HG03558 (cell line): ENCODE measurements around the gene MRPL37.

Source experiments
- ATAC-seq: cut with Tn5 transposase; IDR thresholded peaks from one replicate; pipeline ENCODE4 v1.9.1; 2021; ENCODE audit warnings: moderate number of reproducible peaks; ENCODE audit not compliant: unreplicated experiment; ENCODE audit errors: extremely low read depth

MRPL37 gene

DNA sequence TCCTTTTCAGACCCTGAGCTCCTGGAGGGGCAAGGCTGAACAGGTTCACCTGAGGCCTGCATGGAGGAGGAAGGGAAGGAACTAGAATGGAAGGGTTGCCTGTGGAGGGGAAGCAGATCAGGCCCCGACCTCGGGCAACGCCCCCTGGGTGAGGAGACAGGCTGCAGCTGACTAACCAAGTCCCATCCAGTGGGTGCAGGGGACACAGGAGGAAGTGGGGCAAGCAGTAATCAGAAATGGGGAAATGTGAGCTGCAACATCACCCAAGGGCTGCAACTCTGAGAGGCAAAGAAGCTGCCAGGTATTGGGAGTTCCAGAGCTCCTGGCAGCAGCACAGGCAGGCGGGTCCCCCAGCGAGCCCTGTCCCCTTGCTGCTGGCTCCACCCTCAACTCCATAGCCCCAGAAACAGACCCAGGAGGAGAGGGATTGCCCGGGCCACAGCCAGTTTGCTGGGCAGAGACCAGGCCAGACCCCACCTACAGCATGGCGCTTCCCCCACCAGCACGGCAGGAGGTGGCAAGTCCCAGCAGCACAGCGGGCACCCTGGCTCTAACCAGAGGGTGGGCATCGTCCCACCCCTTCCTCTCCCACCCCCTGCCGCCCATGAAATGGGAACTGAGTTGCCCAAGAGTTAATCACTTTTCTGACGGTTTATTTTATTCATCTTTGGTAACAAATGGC lies 38.5 kb downstream of the MRPL37 start:
- no peak for ATAC-seq

DNA sequence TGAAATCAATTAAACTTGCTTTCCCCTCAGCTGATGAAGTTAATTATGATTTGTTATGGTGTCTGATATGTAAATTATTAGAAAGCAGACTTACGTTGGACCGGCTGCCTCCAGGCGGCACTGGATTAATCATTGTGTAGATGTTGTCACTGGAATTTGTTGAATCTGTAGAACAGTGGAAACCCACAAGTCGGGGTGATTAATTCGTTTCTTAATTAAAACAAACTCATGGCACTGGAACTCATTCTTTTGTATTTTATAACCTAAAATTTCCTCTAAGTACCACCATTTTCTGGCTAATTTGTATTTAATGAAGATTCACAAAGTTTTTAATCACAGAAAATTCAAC lies 39.0 kb downstream of the MRPL37 start:
- ATAC-seq = no peak

DNA sequence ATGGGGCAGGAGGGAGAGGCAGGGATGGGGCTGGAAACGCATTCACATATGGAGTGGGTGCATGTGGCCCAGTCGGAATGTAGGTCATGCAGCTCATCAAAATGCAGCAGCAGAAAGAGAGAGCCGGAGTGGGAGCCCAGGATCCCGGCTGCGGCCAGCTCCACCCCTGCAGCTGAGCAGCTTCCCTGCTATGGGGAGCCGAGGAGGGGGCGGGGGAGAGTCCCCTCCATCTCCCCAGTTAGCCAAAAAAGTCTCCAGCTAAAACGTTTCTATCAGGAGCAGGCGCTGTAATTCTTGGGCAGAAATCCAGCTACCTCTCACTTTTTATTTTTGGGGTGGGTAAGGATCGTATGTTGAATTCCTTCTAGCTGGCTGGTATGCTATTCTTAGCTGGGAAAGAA lies 39.7 kb downstream of the MRPL37 start:
- ATAC-seq = no peak

DNA sequence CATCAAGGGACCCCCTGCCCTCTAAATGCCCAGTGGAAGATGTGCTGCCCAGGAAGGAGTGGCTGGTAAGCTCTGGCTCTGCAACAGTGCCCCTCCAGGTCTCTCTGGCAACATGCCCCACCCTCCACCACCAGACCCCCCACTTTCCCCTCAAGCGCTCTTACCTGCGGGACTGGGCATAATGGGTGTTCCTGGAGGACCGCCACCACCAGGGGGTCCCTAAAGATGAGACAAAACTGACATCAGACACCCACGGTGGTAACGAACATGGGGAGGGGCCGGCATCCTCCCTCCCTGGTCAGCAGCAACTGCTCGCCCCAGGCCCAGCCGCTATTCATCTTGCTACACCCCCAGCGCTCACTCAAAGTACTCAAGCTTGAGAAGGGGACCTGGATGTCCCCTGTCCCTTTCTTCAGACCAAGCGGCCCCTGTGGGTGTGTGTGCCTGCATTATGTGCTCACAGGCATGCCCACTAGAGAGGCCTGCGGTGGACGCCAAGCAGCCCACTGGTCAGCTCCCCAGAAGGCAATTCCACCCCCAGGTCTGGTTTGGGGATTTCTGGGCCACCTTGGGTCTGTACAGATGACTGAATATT lies 40.9 kb downstream of the MRPL37 start:
- ATAC-seq = no peak

DNA sequence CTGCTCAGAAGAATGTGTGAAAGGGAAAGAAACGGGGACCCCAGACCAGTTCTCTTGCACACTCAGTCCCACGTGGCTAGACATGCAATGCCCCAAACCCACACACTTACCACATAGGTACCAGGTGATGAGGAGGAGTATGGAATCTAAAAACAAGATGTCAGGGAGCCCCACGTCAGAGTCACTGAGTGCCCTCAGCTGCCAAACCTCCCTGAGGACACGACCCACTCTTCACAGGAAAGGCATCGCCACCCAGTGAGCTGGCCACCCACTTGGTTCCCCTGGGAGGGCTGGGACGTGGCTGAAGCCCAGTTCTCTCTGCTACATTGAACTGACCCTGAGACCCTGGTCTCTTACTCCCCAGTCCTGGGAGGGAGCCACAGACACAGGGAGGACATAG lies 41.4 kb downstream of the MRPL37 start:
- ATAC-seq = no peak

DNA sequence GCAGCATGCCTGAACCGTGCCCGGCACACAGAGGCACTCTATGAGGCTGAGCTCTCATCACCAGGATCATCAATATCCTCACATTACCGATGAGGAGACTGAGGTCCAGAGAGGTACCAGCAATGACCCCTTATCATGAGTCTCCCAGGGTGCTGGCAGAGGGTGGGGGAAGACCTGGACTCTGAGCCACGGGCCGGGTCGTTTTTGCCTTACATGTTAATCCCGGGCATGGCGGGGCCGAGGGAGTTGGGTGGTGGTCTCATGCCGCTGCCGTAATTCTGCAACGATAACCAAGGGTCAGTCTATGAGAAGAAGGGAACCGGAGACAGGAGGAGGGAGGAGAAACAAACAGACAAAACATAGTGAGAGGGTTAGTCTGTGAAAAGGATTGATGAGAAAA lies 43.1 kb downstream of the MRPL37 start:
- no peak for ATAC-seq

DNA sequence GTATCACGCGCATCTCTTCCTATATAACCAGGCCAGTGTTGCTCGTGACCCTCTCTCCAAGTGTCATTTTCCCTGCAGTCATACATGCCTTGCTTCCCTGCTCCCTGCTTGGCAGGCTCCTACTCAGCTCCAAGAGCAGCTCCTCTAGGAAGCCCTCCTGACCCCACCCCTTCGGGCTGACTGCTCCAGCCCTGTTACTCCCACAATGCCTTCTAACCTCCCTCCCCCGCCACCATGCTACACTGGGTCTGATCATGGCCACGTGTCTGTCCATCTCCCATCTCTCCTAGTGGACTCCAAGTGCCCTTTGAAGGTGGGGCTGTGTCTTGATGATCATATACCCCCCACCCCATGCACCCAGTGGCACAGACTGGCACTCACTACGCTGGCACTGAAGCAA lies 44.7 kb downstream of the MRPL37 start:
- ATAC-seq = no peak

DNA sequence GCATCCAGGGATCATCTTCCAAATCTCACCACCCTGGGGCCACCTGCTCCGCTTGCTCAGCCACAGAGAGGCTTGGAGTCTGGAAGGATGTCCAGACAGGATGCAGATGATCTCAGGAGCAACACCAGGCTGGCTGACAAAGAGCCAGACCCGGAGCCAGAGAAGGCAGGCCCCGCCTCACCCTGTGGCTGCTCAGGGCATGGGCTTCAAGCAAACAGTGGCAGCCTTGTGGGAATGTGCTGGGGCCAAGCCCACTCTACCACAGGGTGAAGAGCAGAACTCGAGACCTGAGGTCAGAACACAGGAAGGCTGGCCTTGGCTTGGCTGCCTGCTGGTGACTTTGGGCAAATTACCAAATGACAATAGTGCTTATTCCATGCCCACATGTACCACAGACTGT lies 45.5 kb downstream of the MRPL37 start:
- no peak for ATAC-seq

DNA sequence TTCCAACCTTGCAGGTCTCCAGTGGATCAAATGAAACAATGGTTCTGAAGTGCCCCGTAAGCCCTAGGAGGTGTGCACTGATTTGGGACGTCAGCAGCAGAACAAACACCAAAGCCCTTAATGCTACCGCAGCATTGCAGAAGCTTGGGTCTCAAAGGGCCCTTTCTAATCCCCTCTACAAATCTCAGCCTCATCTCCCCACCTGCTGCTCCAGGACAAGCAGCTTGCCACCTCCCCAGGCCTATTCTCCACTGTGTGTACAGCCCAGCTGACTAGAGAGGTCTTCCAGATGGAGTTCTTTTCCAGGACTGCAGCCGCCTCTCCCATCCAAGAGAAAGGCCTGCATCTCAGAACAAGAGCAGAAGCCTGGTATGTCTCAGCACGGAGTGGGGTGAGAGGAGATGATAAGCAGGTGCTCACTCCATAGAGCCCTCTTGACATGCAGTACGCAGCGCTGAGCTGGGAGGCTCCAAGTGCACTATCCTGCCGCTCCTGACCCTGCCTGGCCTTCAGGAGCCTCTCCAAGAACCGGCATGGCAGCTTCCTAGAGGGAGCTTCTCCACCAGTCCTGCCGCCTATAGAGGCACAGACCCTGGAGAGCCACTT lies 46.3 kb downstream of the MRPL37 start:
- ATAC-seq = no peak

DNA sequence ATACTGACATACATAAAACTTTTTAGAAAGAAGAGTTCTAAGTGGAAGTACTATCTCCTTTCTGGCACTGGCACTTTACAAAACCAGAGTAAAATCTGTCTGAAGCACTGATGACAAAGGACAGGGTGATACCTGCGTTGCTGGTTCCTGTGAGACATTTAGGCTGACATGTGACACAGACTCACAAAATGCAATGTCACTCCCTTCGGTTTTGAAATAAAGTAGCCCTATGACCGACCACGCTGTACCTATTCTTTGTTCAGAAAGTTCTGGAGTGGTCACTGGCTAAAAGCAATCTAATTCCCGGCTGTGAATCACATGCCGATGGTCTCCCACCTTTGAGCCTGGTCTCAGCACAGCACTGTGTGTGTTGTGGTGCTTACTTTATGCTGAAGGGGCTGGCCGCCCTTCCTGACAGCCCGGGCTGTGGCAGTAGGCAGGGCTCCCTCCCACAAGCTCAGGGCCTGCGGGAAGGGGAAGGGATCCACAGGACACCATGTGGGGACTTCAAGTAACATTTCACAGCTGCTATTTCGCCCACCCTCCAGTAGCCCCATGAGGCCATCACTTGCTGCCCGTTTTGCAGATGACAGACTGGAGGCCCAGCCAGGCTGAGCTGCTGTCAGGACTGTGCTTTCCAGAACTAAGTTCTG lies 48.0 kb downstream of the MRPL37 start:
- no peak for ATAC-seq

DNA sequence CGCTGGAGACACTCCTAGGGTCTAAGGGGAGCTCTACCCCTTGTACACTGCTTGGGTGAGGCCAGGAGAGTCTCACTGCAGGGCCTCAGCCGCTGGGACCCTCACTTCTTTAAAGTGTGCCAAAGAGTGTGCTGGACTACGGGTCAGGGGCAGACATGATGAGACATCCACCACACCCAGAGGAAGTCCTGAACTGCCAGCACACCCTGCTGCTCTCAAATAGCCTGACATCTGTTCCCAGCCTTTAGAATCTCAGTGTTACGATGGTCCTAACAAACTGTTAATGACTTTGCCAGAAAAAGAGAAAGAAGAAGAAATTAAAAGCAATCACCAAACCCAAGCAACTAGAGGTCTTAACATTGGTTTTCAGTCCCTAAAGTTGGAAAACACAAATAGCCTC lies 49.0 kb downstream of the MRPL37 start:
- no peak for ATAC-seq

DNA sequence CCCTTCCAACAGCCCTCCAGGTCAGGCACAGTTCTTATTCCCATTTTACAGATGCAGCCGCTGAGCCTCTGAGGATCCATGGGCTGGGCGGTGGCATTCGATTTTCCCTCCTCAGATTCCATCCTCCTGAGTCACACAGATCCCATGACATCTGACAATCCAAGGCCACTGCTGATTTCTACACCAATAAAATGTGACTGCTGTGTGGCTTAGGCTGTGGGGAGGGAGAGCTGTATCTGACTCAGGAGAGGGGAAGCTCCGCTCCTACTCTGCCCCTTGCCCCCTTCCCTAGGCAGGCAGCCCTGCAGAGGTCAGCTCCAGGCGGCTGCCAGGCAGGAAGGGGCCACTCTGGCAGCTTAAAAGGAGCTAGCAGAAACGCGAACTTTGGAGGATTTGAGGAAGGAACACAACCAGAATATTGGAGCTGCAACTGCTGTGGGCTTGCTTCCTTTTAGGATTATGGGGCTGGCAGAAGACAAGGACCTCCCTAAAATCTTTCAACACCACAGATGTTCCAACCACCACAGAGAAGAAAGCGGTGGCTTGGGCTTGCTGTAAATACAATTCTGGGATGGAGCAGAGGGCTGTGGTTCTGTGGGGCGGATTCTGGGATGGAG lies 50.0 kb downstream of the MRPL37 start:
- no peak for ATAC-seq

DNA sequence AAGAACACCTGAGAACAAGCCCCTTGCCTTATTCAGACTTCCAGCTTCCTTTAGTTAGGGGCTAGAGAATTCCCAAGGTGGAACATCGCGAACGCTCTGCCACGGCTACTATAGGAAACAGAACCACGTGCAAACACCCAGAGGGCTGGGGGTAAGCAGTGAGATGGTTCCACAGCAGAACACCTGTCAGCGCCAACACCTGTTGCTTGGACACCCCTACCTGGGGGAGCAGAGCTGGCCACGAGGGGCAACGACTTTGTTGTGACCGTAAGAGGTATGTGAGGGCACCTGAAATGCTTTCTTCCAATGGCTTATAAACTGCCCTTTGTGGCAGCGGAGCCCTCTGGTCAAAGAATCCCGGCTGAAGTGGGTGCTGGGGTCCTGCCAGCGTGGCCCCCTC lies 50.7 kb downstream of the MRPL37 start:
- no peak for ATAC-seq

DNA sequence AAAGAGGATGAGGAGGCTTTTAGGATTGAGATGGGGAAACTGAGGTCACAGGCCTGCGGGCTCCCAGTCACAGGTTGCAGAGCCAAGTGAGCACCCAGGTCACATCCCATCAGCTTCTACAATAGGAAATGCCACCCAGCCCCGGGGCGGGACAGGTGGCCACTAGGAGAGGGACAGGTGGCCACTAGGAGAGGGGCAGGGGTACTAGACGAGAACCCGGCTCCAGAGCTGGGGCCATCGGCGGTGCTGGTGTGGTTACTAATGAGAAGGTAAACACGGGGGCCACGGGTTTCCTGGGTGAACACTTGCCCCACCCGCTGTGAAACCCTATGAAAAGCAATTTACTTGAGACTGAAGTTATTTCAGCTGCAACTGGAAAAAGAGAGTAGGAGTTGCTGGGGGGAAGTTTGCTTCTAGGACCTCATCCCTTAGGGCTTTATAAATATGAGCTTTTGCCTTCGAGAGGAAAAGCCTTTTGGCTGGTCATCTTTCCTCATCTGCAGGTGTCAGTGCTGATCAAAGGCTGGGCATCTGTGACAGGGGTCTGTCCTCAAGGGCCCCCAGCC lies 52.5 kb downstream of the MRPL37 start:
- ATAC-seq = no peak

DNA sequence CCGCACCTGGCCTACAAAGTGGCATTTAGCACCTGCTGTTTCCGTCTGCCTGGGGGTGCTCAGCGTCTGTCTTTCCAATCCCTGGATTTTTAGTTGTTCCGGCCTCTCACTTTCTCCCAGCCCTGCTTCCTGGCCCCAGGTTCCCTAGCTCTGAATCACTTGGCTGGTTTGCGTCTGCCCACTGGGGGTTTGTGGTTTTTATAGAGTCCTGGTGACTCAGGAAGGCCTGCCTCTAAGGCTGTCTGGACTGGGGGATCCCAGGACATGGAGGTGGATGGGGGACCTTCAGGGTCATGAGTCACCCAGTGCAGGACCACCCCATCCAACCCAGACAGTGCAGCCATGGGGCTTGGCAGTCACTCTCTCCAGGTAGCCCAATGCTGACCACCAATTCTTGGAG lies 53.5 kb downstream of the MRPL37 start:
- ATAC-seq = no peak

DNA sequence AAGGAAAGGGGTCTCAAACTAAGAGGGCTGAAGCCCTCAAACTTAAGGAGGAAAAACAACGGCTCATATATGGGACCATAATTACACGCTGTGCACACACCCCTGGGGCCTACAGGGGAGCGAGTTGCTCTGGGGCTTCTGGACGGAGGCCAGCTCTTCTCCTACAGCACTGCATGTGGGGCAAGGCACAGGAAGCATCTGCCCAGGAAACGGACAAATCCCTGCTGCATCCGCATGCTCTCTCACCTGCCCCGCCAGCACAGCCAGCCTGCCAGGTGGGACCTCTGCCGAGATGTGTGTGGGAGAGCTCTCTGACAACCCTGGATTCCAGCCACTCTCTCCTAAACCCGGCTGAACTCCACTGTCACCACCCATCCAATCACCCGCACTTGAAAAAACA lies 54.1 kb downstream of the MRPL37 start:
- no peak for ATAC-seq

DNA sequence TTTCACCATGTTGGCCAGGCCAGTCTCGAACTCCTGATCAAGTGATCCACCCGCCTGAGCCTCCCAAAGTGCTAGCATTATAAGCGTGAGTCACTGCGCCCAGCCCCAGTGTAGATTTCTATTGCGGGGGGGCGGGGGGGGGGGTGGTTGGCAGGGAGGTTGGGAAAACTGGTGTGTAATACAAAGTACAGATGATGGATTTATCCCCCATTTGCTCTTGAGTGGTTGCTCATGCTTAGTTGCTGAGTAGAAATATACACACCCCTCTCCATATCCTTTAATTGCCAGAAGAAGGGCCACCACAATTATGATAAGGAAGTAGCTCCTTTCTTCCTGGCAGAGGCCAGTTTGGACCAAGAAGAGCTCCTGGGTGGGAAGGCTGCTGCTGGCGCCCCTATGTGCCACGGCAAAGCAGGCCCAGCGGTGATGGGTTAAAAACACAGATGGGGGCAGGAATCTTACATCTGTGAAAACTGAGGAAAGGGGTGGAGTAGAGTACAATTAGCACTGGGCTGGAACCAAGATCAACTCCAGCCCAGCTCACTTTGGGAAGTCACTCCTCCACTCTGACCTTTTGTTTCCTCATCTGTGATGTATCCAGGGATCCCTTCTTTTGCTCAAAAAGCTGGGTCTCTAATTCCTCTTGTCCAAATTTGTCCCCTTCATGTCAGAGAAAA lies 55.2 kb downstream of the MRPL37 start:
- ATAC-seq = no peak

DNA sequence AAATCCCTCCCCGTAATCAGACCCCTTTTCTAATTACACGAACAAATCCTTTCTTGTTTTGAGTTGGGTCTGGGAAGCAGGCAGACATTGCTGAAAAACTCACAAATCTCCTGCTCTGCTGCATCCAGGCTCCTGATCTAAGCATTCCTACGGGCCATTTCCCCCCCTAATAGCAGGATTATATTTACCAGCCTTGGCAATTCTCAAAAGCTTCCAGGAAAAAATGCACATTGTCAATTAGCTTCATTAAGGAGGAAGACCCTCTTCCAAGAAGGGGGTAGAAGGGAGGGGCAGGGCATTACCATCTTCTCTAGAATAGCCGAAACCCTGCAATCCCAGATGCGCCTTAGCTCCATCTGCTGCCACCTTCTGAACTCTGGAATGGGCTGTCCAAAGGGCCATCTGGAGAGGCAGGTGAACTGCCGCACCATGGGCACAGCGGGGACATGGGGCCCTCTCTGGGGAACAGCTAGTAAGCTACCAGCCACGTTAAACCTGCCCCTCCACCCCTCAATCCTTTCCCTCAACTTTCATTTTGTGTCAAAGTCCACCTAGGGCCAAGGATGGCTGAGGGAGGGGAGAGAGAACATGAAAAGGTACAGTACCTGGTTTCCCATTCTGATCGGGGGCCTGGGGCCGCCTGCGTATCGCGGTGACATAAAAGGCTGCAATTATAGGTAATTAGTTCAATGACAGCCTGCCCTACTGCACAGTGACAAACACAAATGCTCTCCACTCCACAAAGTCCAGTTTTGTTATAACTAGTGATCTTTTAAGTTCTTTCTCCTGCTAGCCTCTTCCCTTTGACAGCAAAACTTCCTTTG lies 56.8 kb downstream of the MRPL37 start:
- ATAC-seq = no peak

DNA sequence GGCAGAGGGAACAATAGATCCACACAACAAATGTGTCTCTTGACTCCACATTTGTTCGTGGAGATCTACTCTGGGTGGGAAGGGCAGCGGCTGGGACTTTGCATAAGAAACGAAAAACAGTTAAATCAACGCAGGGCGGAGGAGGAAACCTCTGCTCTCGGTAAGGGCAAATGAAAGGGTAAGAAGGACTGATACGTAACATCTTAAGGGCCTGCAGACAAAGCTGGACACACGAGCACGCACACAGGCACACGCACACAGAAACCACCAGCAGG lies 57.3 kb downstream of the MRPL37 start:
- no peak for ATAC-seq

DNA sequence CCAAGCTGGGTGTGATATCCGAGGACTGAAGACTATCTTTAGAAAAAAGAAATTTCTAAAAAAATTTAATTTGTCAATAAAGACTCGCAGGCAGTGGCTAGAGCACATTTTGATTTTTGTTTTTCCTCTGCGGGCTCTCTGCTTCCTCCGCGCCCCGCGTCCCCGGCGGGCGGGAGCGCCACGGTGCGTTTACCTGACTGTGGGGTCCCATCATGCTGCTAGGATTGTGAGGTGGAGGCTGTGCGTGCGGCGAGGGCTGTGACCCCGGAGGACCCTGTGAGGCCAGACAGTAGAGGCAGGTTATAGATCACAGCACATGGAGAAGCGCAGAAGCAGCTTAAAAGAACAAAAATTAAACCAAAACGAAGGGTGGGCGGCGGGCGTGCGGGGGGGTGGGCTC lies 57.9 kb downstream of the MRPL37 start:
- no peak for ATAC-seq
